SU-DHL-6 (cell line): Measurements from ENCODE around the gene NEMF.

Experiments used
- H2AFZ ChIP-seq: fragments of 200-600 bp; sonication (generic); 2 replicates; pipeline ENCODE4 v1.6.1; 2014; ENCODE audit warnings: low read depth, mild to moderate bottlenecking, moderate library complexity, mixed read lengths, antibody characterized with exemption, low read length; ENCODE audit not compliant: severe bottlenecking
- H3F3A ChIP-seq: fragments of 200-600 bp; shearing (Covaris generic); 2 replicates; pipeline ENCODE4 v1.6.0; 2016; ENCODE audit warnings: antibody characterized with exemption, mild to moderate bottlenecking; ENCODE audit not compliant: insufficient read depth
- H3K27ac ChIP-seq: fragments of 200-600 bp; sonication (generic); 2 replicates; pipeline ENCODE4 v1.5.1; 2016; ENCODE audit warnings: low read depth, mild to moderate bottlenecking, low read length, moderate library complexity, mixed read lengths
- H3K27me3 ChIP-seq: fragments of 200-600 bp; sonication (generic), shearing (Covaris generic); 2 replicates; pipeline ENCODE4 v1.6.0; 2014; ENCODE audit warnings: mild to moderate bottlenecking, low read length
- H3K36me3 ChIP-seq: fragments of 200-600 bp; sonication (generic); 2 replicates; pipeline ENCODE4 v1.6.1; 2014; ENCODE audit warnings: mild to moderate bottlenecking, low read length, mixed read lengths
- H3K4me2 ChIP-seq: fragments of 300-600, 200-600 bp; shearing (Covaris generic), sonication (generic); 2 replicates; pipeline ENCODE4 v1.6.0; 2014; ENCODE audit warnings: low read length, low read depth, mild to moderate bottlenecking; ENCODE audit not compliant: poor library complexity, severe bottlenecking
- H3K4me3 ChIP-seq: fragments of 200-600 bp; sonication (generic); 2 replicates; pipeline ENCODE4 v1.5.1; 2014; ENCODE audit warnings: antibody characterized with exemption, low read length, mild to moderate bottlenecking, mixed read lengths; ENCODE audit not compliant: insufficient read depth, poor library complexity, severe bottlenecking
- H3K79me2 ChIP-seq: fragments of 200-600 bp; sonication (generic); 2 replicates; pipeline ENCODE4 v1.6.1; 2014; ENCODE audit warnings: mild to moderate bottlenecking, low read length, moderate library complexity; ENCODE audit not compliant: insufficient read depth
- H3K9ac ChIP-seq: fragments of 200-600 bp; sonication (generic); 2 replicates; pipeline ENCODE4 v1.7.0; 2014; ENCODE audit warnings: mild to moderate bottlenecking, low read length
- H3K9me2 ChIP-seq: fragments of 200-600 bp; sonication (generic); replicated peaks from 2 replicates; pipeline ENCODE4 v1.6.1; 2014; ENCODE audit warnings: low read length; ENCODE audit not compliant: insufficient read depth
- H3K9me3 ChIP-seq: fragments of 200-600 bp; sonication (generic); 2 replicates; pipeline ENCODE4 v1.6.1; 2014; ENCODE audit warnings: low read length, mixed read lengths; ENCODE audit not compliant: insufficient read depth
- H4K20me1 ChIP-seq: fragments of 200-600 bp; sonication (generic); 2 replicates; pipeline ENCODE4 v1.6.1; 2014; ENCODE audit warnings: low read depth, mild to moderate bottlenecking, antibody characterized with exemption, low read length, moderate library complexity, mixed read lengths
- EZH2phosphoT487 ChIP-seq: fragments of 200-600 bp; sonication (generic), shearing (Covaris generic); conservative IDR thresholded peaks from 2 replicates; pipeline ENCODE4 v1.6.1; 2018; ENCODE audit warnings: mild to moderate bottlenecking, antibody characterized with exemption, low read length, moderate library complexity, mixed read lengths
- TF ChIP-seq, protein P1 (sequence below): fragments of 200-600 bp; sonication (generic); IDR thresholded peaks from one replicate; pipeline ENCODE4 v1.5.1; 2017; ENCODE audit warnings: antibody characterized with exemption, mild to moderate bottlenecking, low read length, moderate library complexity; ENCODE audit not compliant: insufficient read depth, poor library complexity, severe bottlenecking

Gene NEMF

DNA sequence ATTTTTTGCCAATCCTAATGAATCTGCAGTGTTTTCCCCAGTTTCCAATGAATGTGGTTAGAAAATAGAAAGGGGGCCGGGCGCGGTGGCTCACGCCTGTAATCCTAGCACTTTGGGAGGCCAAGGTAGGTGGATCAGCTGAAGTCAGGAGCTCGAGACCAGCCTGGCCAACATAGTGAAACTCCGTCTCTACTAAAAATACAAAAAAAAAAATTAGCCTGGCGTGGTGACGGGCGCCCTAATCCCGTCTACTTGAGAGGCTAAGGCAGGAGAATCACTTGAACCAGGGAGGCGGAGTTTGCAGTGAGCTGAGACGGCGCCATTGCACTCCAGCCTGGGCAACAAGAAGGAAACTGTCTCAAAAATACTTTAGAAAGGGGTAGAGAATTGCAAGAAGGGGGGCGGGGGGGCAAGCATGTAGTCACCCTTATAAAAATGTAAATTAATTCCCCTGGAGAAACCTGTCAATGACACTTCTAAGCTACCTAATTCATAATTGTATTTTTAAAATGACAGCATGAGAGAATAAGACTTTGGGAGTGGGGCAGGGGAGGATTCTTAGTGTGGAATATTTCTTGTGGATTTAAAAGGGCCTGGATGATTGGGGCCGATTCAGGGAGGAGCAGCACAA is 82.9 kb downstream of the NEMF start:
- no peaks in the 10 kb centered on the region for H3K9me3 ChIP-seq
- H3K9me2 ChIP-seq, result no peaks in the 10 kb centered on the region
- H2AFZ ChIP-seq, result no peak overlapping the region
- H3K27me3 ChIP-seq, result no peaks in the 10 kb centered on the region
- TF ChIP-seq, protein P1, sequence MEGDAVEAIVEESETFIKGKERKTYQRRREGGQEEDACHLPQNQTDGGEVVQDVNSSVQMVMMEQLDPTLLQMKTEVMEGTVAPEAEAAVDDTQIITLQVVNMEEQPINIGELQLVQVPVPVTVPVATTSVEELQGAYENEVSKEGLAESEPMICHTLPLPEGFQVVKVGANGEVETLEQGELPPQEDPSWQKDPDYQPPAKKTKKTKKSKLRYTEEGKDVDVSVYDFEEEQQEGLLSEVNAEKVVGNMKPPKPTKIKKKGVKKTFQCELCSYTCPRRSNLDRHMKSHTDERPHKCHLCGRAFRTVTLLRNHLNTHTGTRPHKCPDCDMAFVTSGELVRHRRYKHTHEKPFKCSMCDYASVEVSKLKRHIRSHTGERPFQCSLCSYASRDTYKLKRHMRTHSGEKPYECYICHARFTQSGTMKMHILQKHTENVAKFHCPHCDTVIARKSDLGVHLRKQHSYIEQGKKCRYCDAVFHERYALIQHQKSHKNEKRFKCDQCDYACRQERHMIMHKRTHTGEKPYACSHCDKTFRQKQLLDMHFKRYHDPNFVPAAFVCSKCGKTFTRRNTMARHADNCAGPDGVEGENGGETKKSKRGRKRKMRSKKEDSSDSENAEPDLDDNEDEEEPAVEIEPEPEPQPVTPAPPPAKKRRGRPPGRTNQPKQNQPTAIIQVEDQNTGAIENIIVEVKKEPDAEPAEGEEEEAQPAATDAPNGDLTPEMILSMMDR, result no peak
- TF ChIP-seq EZH2phosphoT487, result no peak
- peaks cover 14% of the 10 kb centered on the region for H3F3A ChIP-seq
- H3K36me3 ChIP-seq, result peaks cover 1% of the 10 kb centered on the region; the same call in 1 of the 2 replicates
- no peak overlapping the region for H3K27ac ChIP-seq
- peak overlapping the region; percentile 93 for H3K9ac ChIP-seq
- peak overlapping the region; percentile 99 for H3K4me2 ChIP-seq
- peak overlapping the region; percentile 70 for H3K4me3 ChIP-seq
- H3K79me2 ChIP-seq, result no peaks in the 10 kb centered on the region
- H4K20me1 ChIP-seq, result no peaks in the 10 kb centered on the region

DNA sequence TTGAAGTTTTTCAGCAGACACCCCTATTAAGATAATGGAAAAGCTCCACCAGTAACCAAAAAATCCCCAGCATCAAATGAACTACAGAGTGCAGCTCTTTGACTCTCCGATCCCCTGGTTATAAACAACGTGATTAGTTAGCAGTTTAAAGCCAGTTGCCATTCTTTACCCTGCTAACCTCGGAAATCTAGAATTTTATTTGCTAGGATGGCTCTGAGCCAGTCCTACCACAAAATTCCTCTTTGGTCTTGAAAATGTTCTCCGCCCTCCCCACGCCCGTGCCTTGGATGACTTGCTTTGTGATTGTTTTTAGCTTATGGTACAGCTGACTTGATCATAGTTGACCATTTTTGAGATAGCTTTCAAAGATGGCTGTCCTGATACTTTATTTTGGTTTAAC is 83.4 kb downstream of the NEMF start:
- Histone ChIP-seq H3K9me3 (no peaks in the 10 kb centered on the region), H3K27ac (no peak overlapping the region), H3K9me2 (no peaks in the 10 kb centered on the region), H3F3A (peaks cover 11% of the 10 kb centered on the region), H2AFZ (peak overlapping the region; percentile 88), H4K20me1 (no peaks in the 10 kb centered on the region), H3K9ac (peak overlapping the region; percentile 93), H3K36me3 (no peaks in the 10 kb centered on the region), H3K4me2 (peak overlapping the region; percentile 99), H3K4me3 (peak overlapping the region; percentile 70), H3K79me2 (no peaks in the 10 kb centered on the region), H3K27me3 (no peaks in the 10 kb centered on the region)
- TF ChIP-seq EZH2phosphoT487, result no peak
- TF ChIP-seq, protein P1, result no peak

DNA sequence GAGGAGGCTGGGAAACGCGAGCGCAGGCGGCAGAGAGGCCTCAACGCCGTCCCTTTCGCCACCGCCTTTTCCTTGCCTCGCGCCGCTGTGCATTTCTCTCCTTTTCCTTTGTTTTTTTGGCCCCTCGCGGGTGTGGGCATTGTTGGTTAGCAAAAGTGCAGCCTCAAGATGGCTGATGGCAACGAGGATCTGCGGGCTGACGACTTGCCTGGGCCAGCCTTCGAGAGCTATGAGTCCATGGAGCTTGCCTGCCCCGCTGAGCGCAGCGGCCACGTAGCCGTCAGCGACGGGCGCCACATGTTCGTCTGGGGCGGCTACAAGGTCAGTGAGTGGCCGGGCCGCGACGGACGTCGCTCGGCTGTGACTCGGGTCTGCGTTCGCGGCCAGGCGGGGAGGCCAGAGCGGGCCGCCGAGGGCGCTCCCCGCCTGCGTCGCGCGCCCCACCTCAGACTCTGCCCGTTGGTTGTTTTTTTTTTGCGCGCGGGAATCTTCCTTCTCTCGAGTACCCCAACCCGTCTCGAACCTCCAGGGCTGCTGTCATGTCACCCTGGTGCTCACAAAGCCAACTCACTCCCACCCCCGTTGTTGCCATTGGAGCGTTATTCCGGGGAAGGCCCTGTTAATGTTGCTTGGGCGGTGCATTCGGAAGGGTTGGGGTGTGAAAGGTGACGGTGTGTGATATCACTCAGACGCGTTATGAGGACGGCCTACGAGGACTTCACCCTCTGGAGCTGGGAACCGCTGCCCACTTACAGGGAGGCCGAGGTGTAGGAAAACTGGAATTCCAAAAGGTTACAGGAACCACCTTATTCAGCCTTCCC is 84.1 kb downstream of the NEMF start:
- H3K4me3 ChIP-seq, result peak overlapping the region; percentile 70
- H3K9me2 ChIP-seq, result no peaks in the 10 kb centered on the region
- H3K9me3 ChIP-seq, result no peaks in the 10 kb centered on the region
- peak overlapping the region; percentile 88 for H2AFZ ChIP-seq
- no peaks in the 10 kb centered on the region for H3K36me3 ChIP-seq
- no peaks in the 10 kb centered on the region for H4K20me1 ChIP-seq
- peaks cover 11% of the 10 kb centered on the region for H3F3A ChIP-seq
- no peaks in the 10 kb centered on the region for H3K27me3 ChIP-seq
- TF ChIP-seq EZH2phosphoT487, result no peak
- TF ChIP-seq, protein P1, result no peak
- H3K79me2 ChIP-seq, result no peaks in the 10 kb centered on the region
- peak overlapping the region; percentile 41 for H3K27ac ChIP-seq
- peak overlapping the region; percentile 99 for H3K4me2 ChIP-seq
- H3K9ac ChIP-seq, result peak overlapping the region; percentile 93
